ENCODE data around the gene CCT6A.
"Not testable (repeated sequence)": the region's sequence is repeated elsewhere in the genome, so short reads cannot be mapped to it uniquely, and the experiment has no call there.

The CCT6A gene

GRCh38 chr7:56099653-56100052, 48.1 kb downstream of the CCT6A start:
- no peak overlapping the region for H3K27ac ChIP-seq
- TF ChIP-seq CTCF (conservative IDR thresholded peaks at IDR 0.05): no peak

- not testable (repeated sequence) for H3K27ac ChIP-seq
Observed at GRCh38 chr7:56104138-56104537, 52.6 kb downstream of the CCT6A start.

- no peak for TF ChIP-seq CTCF (conservative IDR thresholded peaks at IDR 0.05)
Observed at GRCh38 chr7:56105508-56105907, 53.9 kb downstream of the CCT6A start.

GRCh38 chr7:56106108-56107073, 54.8 kb downstream of the CCT6A start, which contains the start of gene CHCHD2:
Gene CHCHD2, minus strand, starts transcription at chr7:56106476. Its CDS starts 63 bp downstream, at chr7:56106413.
- peak within 1 kb of the TSS; percentile 90 for H3K27ac ChIP-seq
- TF ChIP-seq CTCF (conservative IDR thresholded peaks at IDR 0.05): no peak

More at GRCh38 chr7:56105508-56105907, 53.9 kb downstream of the CCT6A start:
- H3K27ac ChIP-seq: peak overlapping the region; percentile 90

GRCh38 chr7:56107954-56108258, 56.3 kb downstream of the CCT6A start:
- no peak for TF ChIP-seq CTCF (conservative IDR thresholded peaks at IDR 0.05)
- no peak overlapping the region for H3K27ac ChIP-seq

- no peak overlapping the region for H3K27ac ChIP-seq
- no peak for TF ChIP-seq CTCF (conservative IDR thresholded peaks at IDR 0.05)
Observed at GRCh38 chr7:56110611-56111010, 59.0 kb downstream of the CCT6A start.

- H3K27ac ChIP-seq: not testable (repeated sequence)
Observed at GRCh38 chr7:56112244-56112643, 60.7 kb downstream of the CCT6A start.
